OCI-LY3 (cell line): Measurements from ENCODE around the gene CDKN2A.

Source experiments
- CTCF ChIP-seq: fragments of 200-600, 300-600 bp; sonication (generic); IDR thresholded peaks from 2 replicates; pipeline ENCODE4 v1.5.1; 2014; ENCODE audit warnings: antibody characterized with exemption, low read length, low read depth
- EZH2phosphoT487 ChIP-seq: fragments of 200-600 bp; shearing (Covaris generic); IDR thresholded peaks from 2 replicates; pipeline ENCODE4 v1.6.1; 2018; ENCODE audit warnings: antibody characterized with exemption, mixed run types, low read depth

GRCh38 chr9:22005702-22006606 lies 11.8 kb upstream of the CDKN2A start:
- TF ChIP-seq CTCF (no peak), EZH2phosphoT487 (no peak)
